ENCODE results near the gene SYCE3.
"Not testable (repeated sequence)": the region's sequence is repeated elsewhere in the genome, so short reads cannot be mapped to it uniquely, and the experiment has no call there.

SYCE3 gene

DNA sequence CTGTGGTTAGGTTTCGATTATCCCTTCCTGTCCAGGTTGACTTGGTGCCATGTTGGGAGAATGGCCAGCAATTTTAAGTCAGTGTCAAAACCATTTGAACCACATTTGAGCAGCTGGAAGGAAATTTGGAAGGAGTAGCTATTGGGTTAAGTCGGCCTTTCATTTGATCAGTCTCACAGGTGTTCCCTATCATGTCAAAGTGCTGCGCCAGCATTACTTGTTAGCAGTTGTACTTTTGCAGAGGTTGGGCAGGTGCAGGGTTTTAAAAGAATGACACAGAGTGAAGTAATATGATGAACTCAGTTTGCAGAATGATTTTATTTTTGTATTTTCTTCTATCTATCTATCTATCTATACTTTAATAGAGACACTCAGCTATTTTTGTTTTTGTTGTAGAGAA lies 26.5 kb downstream of the SYCE3 start:
- H3K9ac ChIP-seq (ENCODE audit: low read length in 2 of 2) = no peak overlapping the region
- H3K4me3 ChIP-seq (ENCODE audit: low read length in 2 of 2) = no peak overlapping the region
- no peak overlapping the region for H3K27ac ChIP-seq (ENCODE audit: low read length)
- H3K9me3 ChIP-seq (ENCODE audit: control insufficient read depth in 2 of 2, low read length in 2 of 2) = no peaks in the 10 kb centered on the region
- H3K36me3 ChIP-seq (ENCODE audit: control insufficient read depth in 2 of 2, insufficient read depth in 2 of 2, low read length in 2 of 2) = no peaks in the 10 kb centered on the region
- H3K4me1 ChIP-seq (ENCODE audit: control insufficient read depth, insufficient read depth, low read length) = peaks cover 13% of the 10 kb centered on the region
- peaks cover 11 to 48% of the 10 kb centered on the region in 2 donors for H3K27me3 ChIP-seq (ENCODE audit: control insufficient read depth in 1 of 2, insufficient read depth in 2 of 2, low read length in 2 of 2)

- H3K27me3 ChIP-seq (ENCODE audit: control insufficient read depth in 1 of 2, insufficient read depth in 2 of 2, low read length in 2 of 2) = peaks cover 19 to 59% of the 10 kb centered on the region in 2 donors
- no peak overlapping the region for H3K9ac ChIP-seq (ENCODE audit: low read length in 2 of 2)
- H3K9me3 ChIP-seq (ENCODE audit: control insufficient read depth in 2 of 2, low read length in 2 of 2) = no peaks in the 10 kb centered on the region
- H3K27ac ChIP-seq (ENCODE audit: low read length) = no peak overlapping the region
- peaks cover 24% of the 10 kb centered on the region for H3K4me1 ChIP-seq (ENCODE audit: control insufficient read depth, insufficient read depth, low read length)
- H3K4me3 ChIP-seq (ENCODE audit: low read length in 2 of 2) = no peak overlapping the region
- no peaks in the 10 kb centered on the region for H3K36me3 ChIP-seq (ENCODE audit: control insufficient read depth in 2 of 2, insufficient read depth in 2 of 2, low read length in 2 of 2)
These were observed 27.6 kb downstream of the SYCE3 start for GRCh38 chr22:50535113-50535512.

DNA sequence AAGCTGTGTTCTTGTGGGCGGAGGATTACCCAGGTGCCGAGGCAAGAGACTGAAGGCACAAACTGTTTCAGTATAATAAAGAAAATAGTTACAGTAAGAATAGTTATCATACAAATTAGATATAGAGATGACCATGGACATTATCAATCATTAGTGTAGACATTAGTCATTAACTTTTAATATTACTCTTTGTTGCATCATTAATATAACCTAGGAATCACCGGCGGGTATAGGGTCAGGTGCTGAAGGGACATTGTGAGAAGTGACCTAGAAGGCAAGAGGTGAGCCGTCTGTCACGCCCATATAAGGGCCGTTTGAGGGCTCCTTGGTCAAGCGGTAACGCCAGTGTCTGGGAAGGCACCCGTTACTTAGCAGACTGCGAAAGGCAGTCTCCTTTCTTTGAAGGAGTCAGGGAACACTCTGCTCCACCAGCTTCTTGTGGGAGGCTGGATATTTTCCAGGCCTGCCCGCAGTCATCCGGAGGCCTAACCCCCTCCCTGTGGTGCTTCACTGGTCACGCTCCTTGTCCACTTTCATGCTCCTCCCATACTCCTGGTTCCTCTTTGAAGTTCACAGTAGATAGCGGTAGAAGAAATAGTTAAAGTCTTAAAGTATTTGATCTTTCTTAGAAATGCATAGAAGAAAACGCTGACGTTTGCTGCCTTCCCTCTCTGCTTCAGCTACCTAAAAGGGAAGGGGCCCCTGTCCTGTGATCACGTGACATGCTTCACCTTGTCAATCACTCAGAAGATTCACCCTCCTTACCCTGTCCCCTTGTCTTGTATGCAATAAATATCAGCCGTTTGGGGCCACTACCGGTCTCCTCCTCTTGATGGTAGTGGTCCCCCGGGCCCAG lies 28.6 kb downstream of the SYCE3 start:
- Histone ChIP-seq H3K27me3 (ENCODE audit: control insufficient read depth in 1 of 2, insufficient read depth in 2 of 2, low read length in 2 of 2) (peaks cover 21 to 69% of the 10 kb centered on the region in 2 donors), H3K4me1 (ENCODE audit: control insufficient read depth, insufficient read depth, low read length) (peaks cover 32% of the 10 kb centered on the region)
- H3K9ac ChIP-seq (ENCODE audit: low read length in 2 of 2); H3K9me3 ChIP-seq (ENCODE audit: control insufficient read depth in 2 of 2, low read length in 2 of 2); H3K4me3 ChIP-seq (ENCODE audit: low read length in 2 of 2); H3K36me3 ChIP-seq (ENCODE audit: control insufficient read depth in 2 of 2, insufficient read depth in 2 of 2, low read length in 2 of 2); H3K27ac ChIP-seq (ENCODE audit: low read length): not testable (repeated sequence)

DNA sequence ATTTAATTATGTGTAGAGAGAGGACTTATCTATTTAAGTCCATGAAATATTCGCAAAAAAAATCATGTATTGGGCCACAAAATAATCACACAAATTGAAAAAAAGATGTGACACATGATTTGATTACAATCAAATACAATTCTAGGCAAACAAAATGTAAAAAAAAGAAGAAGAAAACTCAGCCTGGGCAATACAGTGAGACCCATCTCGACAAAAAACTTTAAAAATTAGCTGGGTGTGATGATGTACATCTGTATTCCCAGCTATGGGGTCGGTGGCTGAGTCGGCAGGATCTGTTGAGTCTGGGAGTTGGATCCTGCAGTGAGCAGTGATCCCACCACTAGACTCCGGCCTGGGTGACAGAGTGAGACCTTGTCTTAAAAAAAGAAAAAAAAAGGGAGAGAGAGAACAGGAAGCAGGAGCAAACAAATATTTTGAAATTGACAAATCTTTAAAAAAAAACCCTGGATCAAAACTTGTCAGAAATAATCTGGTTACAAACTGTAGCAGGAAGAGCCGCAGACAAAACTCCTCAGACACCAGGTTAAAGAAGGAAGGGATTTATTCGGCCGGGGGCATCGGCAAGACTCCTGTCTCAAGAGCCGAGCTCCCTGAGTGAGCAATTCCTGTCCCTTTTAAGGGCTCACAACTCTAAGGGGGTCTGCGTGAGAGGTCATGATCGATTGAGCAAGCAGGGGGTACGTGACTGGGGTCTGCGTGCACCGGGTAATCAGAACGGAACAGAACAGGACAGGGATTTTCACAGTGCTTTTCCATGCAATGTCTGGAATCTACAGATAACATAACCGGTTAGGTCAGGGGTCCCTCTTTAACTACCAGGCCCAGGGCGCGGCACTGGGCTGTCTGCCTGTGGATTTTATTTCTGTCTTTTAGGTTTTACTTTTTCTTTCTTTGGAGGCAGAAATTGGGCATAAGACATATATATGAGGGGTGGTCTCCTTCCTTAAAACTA lies 29.6 kb downstream of the SYCE3 start:
- Histone ChIP-seq H3K9ac (ENCODE audit: low read length in 2 of 2) (no peak overlapping the region), H3K27ac (ENCODE audit: low read length) (peak overlapping the region; percentile 71), H3K36me3 (ENCODE audit: control insufficient read depth in 2 of 2, insufficient read depth in 2 of 2, low read length in 2 of 2) (no peaks in the 10 kb centered on the region), H3K4me3 (ENCODE audit: low read length in 2 of 2) (no peak overlapping the region), H3K27me3 (ENCODE audit: control insufficient read depth in 1 of 2, insufficient read depth in 2 of 2, low read length in 2 of 2) (peaks cover 19 to 70% of the 10 kb centered on the region in 2 donors), H3K4me1 (ENCODE audit: control insufficient read depth, insufficient read depth, low read length) (peaks cover 32% of the 10 kb centered on the region), H3K9me3 (ENCODE audit: control insufficient read depth in 2 of 2, low read length in 2 of 2) (no peaks in the 10 kb centered on the region)

- Histone ChIP-seq H3K9me3 (ENCODE audit: control insufficient read depth in 2 of 2, low read length in 2 of 2) (no peaks in the 10 kb centered on the region), H3K27me3 (ENCODE audit: control insufficient read depth in 1 of 2, insufficient read depth in 2 of 2, low read length in 2 of 2) (peaks cover 19 to 66% of the 10 kb centered on the region in 2 donors), H3K9ac (ENCODE audit: low read length in 2 of 2) (peak overlapping the region in 1 of 2 donors; percentile 74), H3K4me1 (ENCODE audit: control insufficient read depth, insufficient read depth, low read length) (peaks cover 37% of the 10 kb centered on the region), H3K4me3 (ENCODE audit: low read length in 2 of 2) (peak overlapping the region; percentile 55 to 68), H3K36me3 (ENCODE audit: control insufficient read depth in 2 of 2, insufficient read depth in 2 of 2, low read length in 2 of 2) (no peaks in the 10 kb centered on the region), H3K27ac (ENCODE audit: low read length) (peak overlapping the region; percentile 71)
These were observed 30.6 kb downstream of the SYCE3 start for GRCh38 chr22:50531962-50532674.

- H3K36me3 ChIP-seq (ENCODE audit: control insufficient read depth in 2 of 2, insufficient read depth in 2 of 2, low read length in 2 of 2) = no peaks in the 10 kb centered on the region
- H3K27ac ChIP-seq (ENCODE audit: low read length) = peak overlapping the region; percentile 71
- H3K4me3 ChIP-seq (ENCODE audit: low read length in 2 of 2) = peak overlapping the region; percentile 55 to 68
- peak overlapping the region; percentile 58 to 74 for H3K9ac ChIP-seq (ENCODE audit: low read length in 2 of 2)
- peaks cover 19 to 66% of the 10 kb centered on the region in 2 donors for H3K27me3 ChIP-seq (ENCODE audit: control insufficient read depth in 1 of 2, insufficient read depth in 2 of 2, low read length in 2 of 2)
- H3K4me1 ChIP-seq (ENCODE audit: control insufficient read depth, insufficient read depth, low read length) = peaks cover 42% of the 10 kb centered on the region
- no peaks in the 10 kb centered on the region for H3K9me3 ChIP-seq (ENCODE audit: control insufficient read depth in 2 of 2, low read length in 2 of 2)
These were observed 31.2 kb downstream of the SYCE3 start for GRCh38 chr22:50531546-50531961.

DNA sequence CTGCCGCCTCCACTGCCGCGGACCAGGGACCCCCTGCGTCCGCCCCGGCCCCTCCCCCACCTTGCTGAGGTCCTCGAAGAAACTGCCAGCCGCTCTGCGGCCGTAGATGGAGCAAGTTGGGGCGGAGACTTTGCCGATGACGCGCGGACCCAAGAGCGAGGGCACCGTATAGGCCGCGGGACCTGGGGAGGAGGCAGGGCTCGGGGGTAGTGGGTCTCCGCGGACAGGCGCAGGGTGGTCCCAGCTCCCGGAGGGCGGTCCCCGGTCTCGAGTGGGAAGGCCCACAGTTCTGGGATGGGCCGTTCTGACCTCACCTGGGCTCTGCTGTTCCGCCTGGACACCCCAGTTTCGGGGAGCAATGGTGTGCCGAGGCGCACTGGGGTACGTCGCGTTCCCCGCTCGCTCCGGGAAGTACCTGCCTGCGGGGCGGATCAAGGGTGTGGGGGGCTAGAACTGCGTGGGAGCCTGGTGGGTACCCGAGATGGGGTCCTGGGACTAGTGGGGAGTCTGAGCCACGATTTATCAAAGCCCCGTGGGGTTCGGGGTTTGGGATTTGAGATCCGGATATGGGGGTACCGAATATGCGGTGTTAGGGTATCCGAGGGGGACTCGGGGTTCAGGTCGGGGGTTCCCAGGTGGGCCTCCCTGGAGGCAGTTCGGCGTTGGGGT lies 31.7 kb downstream of the SYCE3 start:
- H3K27me3 ChIP-seq (ENCODE audit: control insufficient read depth in 1 of 2, insufficient read depth in 2 of 2, low read length in 2 of 2) = peaks cover 15 to 64% of the 10 kb centered on the region in 2 donors
- peak overlapping the region; percentile 55 to 68 for H3K4me3 ChIP-seq (ENCODE audit: low read length in 2 of 2)
- no peaks in the 10 kb centered on the region for H3K9me3 ChIP-seq (ENCODE audit: control insufficient read depth in 2 of 2, low read length in 2 of 2)
- H3K4me1 ChIP-seq (ENCODE audit: control insufficient read depth, insufficient read depth, low read length) = peaks cover 46% of the 10 kb centered on the region
- H3K36me3 ChIP-seq (ENCODE audit: control insufficient read depth in 2 of 2, insufficient read depth in 2 of 2, low read length in 2 of 2) = no peaks in the 10 kb centered on the region
- peak overlapping the region; percentile 71 for H3K27ac ChIP-seq (ENCODE audit: low read length)
- H3K9ac ChIP-seq (ENCODE audit: low read length in 2 of 2) = peak overlapping the region; percentile 58 to 74

DNA sequence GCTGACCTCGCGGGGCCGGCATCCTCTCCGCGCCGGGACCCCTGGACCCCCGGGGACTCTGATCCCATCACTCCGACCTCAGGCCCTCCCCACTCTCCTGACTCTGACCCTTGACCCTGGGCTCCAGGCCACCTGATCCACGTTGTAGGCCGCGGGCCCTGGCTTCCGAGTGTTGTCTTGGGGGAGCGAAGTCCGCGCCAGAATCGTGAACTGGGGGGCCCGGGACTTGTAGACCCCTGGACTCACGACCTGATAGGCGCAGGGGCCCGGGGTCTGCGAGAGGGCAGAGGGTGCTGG lies 32.2 kb downstream of the SYCE3 start:
- peaks cover 15 to 62% of the 10 kb centered on the region in 2 donors for H3K27me3 ChIP-seq (ENCODE audit: control insufficient read depth in 1 of 2, insufficient read depth in 2 of 2, low read length in 2 of 2)
- no peaks in the 10 kb centered on the region for H3K9me3 ChIP-seq (ENCODE audit: control insufficient read depth in 2 of 2, low read length in 2 of 2)
- H3K4me1 ChIP-seq (ENCODE audit: control insufficient read depth, insufficient read depth, low read length) = peaks cover 46% of the 10 kb centered on the region
- peak overlapping the region; percentile 55 to 74 for H3K9ac ChIP-seq (ENCODE audit: low read length in 2 of 2)
- no peaks in the 10 kb centered on the region for H3K36me3 ChIP-seq (ENCODE audit: control insufficient read depth in 2 of 2, insufficient read depth in 2 of 2, low read length in 2 of 2)
- peak overlapping the region; percentile 71 for H3K27ac ChIP-seq (ENCODE audit: low read length)
- peak overlapping the region in 1 of 2 donors; percentile 68 for H3K4me3 ChIP-seq (ENCODE audit: low read length in 2 of 2)

DNA sequence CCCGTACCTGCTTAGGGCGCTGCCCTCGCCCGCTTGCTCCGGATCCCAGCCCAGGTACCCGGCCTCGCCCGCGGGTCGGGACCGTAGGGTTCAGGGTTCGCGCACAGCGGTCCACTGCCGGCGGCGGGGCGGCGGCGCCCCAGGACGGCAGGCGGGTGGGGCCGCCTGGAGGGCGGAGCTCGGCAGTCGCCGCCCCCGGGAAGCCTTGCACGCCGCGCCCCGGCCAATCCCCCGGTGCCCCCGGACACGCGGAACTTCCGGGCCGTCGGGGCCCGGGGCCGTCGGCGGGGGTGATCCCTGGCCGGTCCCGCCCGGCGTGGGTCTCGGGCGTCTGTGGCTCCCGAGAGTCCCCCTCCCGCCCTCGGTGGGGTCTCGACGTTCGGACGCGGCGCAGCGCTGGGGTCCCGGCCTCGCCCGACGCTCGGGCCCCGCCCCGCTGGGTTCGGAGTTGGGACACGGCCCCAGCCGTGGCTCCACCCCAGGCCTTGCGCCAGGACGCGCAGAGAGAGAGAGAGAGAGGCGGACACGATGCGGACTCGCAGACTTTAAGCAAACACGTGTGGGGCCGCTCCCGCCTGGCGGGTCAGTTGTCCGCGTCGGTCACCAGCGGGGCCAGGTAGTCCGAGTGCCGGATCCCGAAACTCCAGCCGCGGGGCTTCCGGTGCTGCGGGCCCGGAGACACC lies 32.7 kb downstream of the SYCE3 start, which contains the start of gene TYMP:
TYMP (minus strand) TSS at position 116 of the 683 bp plus-strand sequence. CDS start 303 bp downstream, outside the sequence.
- H3K4me1 ChIP-seq (ENCODE audit: control insufficient read depth, insufficient read depth, low read length) = peaks cover 50% of the 10 kb centered on the region
- peaks cover 15 to 59% of the 10 kb centered on the region in 2 donors for H3K27me3 ChIP-seq (ENCODE audit: control insufficient read depth in 1 of 2, insufficient read depth in 2 of 2, low read length in 2 of 2)
- H3K9me3 ChIP-seq (ENCODE audit: control insufficient read depth in 2 of 2, low read length in 2 of 2) = no peaks in the 10 kb centered on the region
- peak within 1 kb of the TSS; percentile 71 for H3K27ac ChIP-seq (ENCODE audit: low read length)
- H3K4me3 ChIP-seq (ENCODE audit: low read length in 2 of 2) = peak within 1 kb of the TSS; percentile 55 to 68
- peak within 1 kb of the TSS; percentile 55 to 74 for H3K9ac ChIP-seq (ENCODE audit: low read length in 2 of 2)
- H3K36me3 ChIP-seq (ENCODE audit: control insufficient read depth in 2 of 2, insufficient read depth in 2 of 2, low read length in 2 of 2) = no peaks in the 10 kb centered on the region

Data from stomach smooth muscle (tissue), 2 donors.